GM21528 (cell line): ENCODE results near the gene GSPT1.
"Not testable (repeated sequence)": the region's sequence is repeated elsewhere in the genome, so short reads cannot be mapped to it uniquely, and the experiment has no call there.

ENCODE experiments used
- ATAC-seq: cut with Tn5 transposase; IDR thresholded peaks from one replicate; pipeline ENCODE4 v1.9.1; 2021; ENCODE audit warnings: mild to moderate bottlenecking, moderate library complexity; ENCODE audit not compliant: unreplicated experiment, low FRiP score

GSPT1 gene

GRCh38 chr16:11869353-11870228 is 46.2 kb downstream of the GSPT1 start:
- no peak for ATAC-seq

- ATAC-seq = no peak
Measured at GRCh38 chr16:11868412-11868980, 47.3 kb downstream of the GSPT1 start.

GRCh38 chr16:11862489-11862888 is 53.3 kb downstream of the GSPT1 start:
- ATAC-seq = no peak

GRCh38 chr16:11857161-11857560 is 58.6 kb downstream of the GSPT1 start:
- no peak for ATAC-seq

- no peak for ATAC-seq
Measured at GRCh38 chr16:11852092-11852809, 63.5 kb downstream of the GSPT1 start.

GRCh38 chr16:11851294-11852091 is 64.3 kb downstream of the GSPT1 start, which contains the start of gene RSL1D1:
Gene RSL1D1 (minus strand): TSS chr16:11851542. CDS start chr16:11851512, 30 bp downstream.
- peak; percentile 87 for ATAC-seq

- no peak for ATAC-seq
Measured at GRCh38 chr16:11848842-11849241, 66.9 kb downstream of the GSPT1 start.

GRCh38 chr16:11844499-11844898 is 71.3 kb downstream of the GSPT1 start:
- ATAC-seq = no peak

GRCh38 chr16:11843861-11844260 is 71.9 kb downstream of the GSPT1 start:
- ATAC-seq = no peak

- no peak for ATAC-seq
Measured at GRCh38 chr16:11843206-11843605, 72.5 kb downstream of the GSPT1 start.

GRCh38 chr16:11841026-11841425 is 74.7 kb downstream of the GSPT1 start:
- no peak for ATAC-seq

- ATAC-seq = no peak
Measured at GRCh38 chr16:11836650-11837244, 79.0 kb downstream of the GSPT1 start.

GRCh38 chr16:11835891-11836649 is 79.7 kb downstream of the GSPT1 start:
- ATAC-seq = no peak

GRCh38 chr16:11835309-11835708 is 80.4 kb downstream of the GSPT1 start:
- no peak for ATAC-seq

GRCh38 chr16:11833951-11834695 is 81.6 kb downstream of the GSPT1 start:
- no peak for ATAC-seq

GRCh38 chr16:11828696-11829095 is 87.1 kb downstream of the GSPT1 start:
- ATAC-seq = no peak

- ATAC-seq = not testable (repeated sequence)
Measured at GRCh38 chr16:11825520-11826165, 90.1 kb downstream of the GSPT1 start.

- ATAC-seq = no peak
Measured at GRCh38 chr16:11824362-11824761, 91.4 kb downstream of the GSPT1 start.
